NK-92 (cell line): ENCODE results near the gene MBNL3.
"Not testable (repeated sequence)": the region's sequence is repeated elsewhere in the genome, so short reads cannot be mapped to it uniquely, and the experiment has no call there.

Experiments used
- DNase-seq: peaks from one replicate; lab custom pipeline; 2025; ENCODE audit not compliant: unreplicated experiment; lab: John Stamatoyannopoulos, UW

Gene MBNL3

DNA sequence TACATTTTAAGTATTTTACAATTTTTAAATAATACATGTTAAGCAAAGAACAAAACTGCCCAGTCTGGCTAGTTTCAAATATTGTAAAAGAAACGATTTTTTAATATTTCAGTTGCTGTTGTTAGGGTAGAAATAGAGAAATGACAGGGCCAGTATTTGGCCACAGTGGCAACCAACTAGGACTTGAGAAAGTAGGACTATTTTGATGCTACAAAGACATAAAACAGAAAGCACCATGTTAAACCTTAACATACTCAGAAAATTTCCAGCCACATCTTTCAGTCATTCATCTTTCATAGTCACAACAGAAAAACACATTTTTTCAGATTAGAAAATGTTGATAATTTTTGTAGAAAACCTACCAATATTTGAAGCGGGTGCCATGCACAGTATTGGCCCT is 104.5 kb downstream of the MBNL3 start:
- DNase-seq: no peak

DNA sequence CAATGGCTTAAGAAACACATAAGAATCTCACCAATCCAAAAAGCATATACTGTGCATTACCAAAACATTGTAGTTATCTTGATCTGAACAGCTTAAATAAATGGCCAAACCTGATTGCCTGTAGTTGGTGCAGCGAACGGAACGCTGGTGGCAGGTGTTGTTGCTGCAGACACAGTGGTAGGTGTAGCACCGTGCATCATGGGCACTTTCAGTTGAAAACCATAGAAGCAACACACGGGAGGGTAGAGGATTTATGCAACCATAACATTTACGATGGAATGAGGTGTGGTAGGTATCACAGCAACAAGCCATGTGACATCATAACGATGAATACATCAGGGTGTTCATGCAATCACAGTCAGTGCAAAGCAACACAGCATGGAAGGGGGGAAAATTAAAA is 106.8 kb downstream of the MBNL3 start:
- no peak for DNase-seq

DNA sequence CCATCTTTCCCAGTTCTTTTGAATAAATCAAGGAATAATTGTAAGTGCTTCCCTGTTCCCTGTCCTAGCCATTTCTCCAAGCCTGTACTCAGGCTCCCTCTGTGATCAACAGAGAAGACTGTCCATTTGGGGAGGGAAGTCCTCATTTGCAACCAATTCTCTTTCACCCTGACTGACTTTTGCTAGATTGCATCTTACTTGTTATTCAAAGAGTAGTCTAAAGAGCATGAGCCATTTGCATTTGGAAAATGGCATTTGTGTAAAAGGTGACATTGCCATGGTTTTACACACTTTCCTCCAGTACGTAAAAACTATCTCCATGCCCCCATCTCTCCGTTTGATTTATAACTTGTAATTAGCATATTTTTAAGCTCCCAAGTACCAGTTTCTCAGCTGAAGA is 110.6 kb downstream of the MBNL3 start:
- no peak for DNase-seq

DNA sequence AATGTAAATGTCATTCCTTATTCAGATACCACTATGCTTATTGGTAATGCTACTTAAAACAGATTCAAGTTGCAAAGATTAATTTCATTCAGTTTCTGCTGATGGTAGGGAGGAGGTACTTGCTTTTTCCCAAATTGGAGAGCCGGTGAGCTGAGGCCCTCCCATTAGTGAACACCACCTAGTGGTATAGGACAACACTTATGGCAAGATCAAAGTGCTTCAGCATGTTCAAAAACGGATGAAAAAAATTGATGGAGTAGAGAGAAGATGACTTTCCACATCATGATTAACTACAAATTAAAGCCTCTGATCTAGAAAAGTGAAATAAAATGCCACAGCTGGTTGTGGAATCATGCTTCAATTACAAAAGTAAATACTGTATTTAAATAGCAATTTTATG is 112.9 kb downstream of the MBNL3 start:
- no peak for DNase-seq

DNA sequence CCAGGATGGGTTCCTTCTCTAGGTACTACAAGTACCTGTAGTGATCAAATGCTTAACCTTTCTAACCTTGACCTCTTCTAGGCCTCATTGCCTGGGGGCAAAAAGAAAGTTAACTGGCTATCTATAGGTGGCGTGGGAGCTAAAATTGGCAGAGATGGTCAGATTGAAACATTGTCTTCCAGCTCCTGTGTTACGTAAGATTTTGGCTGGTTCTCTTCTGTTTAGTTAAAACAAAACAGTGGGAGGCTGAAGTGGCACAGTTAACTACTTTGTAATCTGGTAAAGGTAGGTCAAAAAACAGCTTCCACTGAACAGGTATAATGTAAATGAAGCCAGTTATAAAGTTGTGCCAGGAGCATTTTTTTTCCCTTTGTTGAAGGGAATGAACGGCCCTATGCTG is 115.2 kb downstream of the MBNL3 start:
- no peak for DNase-seq

DNA sequence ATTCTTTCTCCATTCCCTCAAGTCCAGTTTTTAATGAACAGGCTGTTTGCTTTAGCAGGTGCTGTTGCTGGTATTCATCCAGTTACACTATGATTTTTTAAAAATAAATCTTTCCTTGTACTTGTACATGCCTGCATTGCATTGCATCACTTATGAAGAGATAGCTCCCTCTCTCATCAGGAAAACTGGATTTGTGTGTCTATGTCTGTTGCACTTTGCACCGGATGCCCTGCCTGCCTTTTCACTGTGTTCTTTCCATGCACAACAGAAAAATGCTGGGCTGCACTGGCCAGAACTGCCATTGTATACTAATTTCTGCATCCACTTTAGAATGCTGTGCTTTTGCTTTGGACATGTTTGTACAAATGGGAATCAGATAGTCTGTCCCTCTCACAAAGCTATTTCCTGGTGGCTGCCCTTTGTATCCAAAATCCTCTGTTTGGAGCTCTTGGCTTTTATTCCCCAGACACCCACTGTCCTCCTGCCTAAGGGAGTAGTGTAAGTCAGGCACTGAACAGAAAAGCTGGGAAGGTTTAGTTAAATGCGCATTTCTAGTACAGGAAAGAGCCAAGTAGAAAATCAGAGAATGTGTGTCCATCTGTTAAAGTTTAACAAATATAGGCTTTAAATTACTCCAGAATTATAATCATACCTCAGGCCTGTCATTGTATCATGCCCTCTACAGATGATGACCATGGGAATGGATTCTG is 119.1 kb downstream of the MBNL3 start:
- no peak for DNase-seq

DNA sequence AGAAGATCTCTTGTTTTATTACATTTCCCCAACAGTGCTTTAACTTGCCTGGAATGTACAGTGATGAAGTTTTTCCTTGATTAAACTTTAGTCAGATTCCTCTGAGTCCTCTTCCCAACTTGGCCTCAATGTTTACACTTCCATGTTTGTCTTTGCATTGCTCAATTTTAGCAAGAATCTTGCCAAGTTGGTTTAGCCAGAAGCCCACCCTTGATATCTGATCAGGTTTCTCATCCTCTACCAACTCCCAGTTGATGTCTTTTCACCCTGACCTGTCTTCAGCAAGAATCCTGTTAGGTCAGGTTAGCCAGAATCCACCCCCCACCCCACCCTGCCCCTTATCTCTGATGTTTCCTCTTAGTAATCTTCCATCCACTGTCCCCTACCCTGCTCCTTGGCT is 120.9 kb downstream of the MBNL3 start:
- no peak for DNase-seq

DNA sequence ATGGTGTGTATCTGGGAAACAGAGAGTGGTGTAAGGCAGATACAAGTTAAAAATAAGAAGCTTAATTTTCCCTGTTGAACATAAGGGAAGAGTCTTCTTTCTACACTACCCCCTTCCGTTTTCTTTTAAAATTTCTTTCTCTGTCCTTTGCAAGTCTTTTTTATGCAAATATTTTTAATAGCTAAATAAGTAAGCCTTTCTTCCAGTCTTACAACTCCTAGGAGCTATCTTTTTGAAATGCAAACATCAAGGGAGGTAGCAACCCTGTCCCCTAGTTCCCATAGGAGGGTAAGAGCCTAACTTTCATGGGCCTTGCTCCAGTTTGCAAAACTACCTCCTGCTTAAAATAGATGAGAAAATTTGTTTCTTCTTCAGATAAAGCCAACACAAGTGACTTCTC is 121.5 kb downstream of the MBNL3 start:
- no peak for DNase-seq

DNA sequence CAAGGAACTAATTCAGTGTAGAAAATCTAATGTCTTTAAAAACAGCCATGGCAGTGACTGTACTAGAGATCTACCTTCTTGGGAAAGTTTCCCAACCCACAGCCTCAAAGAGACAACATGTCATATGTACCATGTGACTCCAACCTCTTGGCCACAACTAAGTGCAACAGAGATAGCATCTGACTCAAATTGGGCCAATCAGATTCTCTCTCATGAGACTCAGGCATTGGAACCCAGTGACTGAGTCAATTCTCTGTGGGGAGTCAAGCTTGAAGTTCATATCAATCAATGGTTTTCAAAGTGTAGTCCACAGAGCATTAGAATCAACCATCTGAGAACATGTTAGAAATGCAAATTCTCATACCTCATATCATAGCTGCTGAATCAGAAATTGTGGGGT is 123.3 kb downstream of the MBNL3 start:
- no peak for DNase-seq

DNA sequence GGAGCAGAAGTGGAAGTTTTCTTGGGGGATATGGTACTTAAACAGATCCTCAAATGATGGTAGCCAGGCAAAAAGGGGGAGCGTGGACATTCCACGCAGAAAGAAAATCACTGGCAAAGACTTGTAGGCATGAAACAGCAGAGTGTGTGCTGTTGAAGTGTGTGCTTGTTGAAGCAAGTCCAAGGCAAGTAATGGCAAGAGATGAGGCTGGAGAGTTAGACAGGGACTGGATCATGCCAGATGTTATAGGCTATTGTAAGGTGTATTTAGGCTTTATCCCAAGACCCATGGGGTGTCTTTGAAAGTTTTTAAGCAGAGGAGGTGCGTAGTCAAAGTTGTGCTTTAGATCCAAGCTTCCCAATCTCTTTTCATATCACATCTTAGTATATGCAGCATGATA is 124.5 kb downstream of the MBNL3 start:
- DNase-seq: no peak

DNA sequence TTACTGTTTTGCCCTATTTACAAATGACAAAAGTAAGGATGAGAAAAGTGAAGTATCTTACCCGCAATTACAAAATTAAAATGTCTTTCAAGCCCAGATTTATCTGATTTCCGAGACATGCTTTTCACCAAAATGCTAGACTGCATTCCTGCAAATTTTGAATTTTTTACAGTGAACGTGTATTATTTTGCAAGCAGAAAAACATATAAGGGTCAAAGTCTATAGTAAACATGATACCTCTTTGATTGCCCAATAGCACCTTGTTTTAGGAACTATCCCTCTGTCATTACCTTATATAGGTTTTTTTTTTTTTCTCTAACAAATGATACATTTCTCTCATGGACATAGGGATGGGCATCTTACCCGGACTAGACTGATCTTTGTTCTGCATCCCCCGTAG is 135.4 kb downstream of the MBNL3 start:
- no peak for DNase-seq

DNA sequence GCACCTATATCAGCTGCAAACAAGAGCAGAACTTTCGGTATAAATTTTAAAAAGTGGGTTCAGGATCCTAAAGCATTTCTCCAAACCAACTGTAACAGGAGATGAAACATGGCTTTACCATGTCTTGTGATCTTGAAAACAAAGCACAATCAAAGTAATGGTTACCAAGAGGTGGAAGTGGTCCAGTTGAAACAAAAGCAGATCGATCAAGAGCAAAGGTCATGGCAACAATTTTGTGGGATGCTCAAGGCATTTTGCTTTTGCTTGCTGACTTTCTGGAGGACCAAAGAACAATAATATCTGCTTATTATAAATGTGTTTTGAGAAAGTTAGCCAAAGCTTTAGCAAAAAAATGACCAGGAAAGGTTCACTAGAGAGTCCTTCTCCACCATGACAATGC is 152.7 kb downstream of the MBNL3 start:
- no peak for DNase-seq

DNA sequence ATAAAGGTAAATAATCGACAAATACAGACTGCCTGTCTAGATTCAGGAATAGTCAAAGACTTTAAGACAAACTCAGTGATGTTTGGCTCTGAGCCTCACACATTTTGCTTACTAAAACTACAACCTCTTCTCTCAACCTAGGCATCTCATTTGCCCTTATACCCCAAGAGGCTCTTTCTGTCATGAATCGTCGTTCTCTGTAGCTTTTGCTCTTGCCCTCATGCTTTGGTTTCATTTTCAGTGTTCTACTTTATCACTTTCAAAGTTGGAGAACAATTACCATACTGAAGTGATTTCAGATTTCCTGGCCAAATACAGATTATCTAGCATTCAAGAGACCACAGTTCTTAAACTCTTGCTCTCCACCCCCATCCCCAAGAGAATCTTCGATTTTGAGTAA is 155.5 kb downstream of the MBNL3 start:
- DNase-seq: no peak

DNA sequence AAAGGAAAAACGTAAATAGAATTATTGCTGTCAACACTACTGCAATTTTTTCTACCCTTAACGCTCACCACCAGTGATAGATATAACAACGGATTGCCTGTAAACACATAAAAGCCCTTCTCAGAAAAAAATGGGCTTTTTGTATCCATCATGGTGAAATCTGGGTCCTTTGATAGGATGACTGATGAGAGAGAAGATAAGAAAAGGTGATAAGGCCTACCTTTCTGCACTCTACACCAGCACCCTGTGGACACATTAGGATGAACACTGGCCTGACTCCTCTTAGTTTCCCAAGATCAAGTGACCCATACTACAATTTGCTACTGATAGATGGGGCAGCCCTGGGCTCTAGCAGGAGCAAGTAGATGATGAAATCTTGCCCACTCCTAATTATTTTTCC is 157.3 kb downstream of the MBNL3 start:
- no peak for DNase-seq

DNA sequence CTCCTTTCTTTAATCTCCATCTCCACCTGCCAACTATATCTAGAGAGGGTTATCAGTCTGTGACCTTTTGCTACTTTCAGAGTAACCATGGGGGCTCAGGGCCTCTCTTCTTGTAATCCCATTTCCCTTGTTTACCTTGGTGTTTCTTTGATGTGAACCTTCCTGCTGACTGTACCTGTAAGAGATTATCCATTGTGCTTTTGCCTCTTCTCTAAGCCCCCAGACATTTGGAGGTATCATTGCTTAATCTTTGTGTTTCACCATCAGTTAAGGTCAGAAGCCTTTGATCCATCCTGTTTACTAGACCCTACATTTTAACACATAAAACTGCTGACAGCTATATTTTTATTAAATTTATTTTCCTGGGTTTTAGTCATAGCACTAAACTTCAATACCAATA is 157.8 kb downstream of the MBNL3 start:
- DNase-seq: no peak

DNA sequence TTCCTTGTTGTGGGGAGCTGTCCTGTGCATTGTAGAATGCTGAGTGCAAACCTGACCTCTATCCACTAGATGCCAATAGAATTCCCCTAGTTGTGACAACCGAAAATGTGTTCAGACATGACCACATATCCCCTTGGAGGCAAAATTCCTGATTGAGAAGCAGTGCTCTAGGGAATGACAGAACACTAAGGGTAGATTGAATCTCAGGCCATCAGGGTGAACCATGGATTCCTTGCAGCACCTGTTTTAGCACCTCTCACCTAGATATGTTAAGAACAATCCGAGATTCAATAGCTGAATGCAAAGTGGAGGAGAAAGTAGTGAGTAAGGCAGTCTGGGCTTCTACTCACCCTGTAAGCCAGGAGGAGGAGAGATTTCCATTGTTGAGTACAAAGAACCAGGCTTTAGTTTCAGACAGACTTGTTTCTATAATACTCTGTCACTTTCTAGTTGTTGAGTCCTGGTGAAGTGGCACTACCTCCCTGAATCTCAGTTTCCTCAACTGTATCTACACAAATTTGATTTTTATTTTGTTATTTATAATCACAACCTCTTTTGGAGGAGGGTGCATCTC is 158.6 kb downstream of the MBNL3 start:
- no peak for DNase-seq

DNA sequence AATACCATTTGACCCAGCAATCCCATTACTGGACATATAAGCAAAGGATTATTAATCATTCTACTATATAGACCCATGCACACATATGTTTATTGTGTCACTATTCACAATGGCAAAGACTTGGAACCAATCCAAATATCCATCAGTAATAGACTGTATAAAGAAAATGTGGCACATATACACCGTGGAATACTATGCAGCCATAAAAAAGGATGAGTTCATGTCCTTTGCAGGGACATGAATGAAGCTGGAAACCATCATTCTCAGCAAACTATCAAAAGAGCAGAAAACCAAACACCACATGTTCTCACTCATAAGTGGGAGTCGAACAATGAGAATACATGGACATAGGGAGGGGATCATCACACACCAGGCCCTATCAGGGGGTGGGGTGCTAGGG is 161.9 kb downstream of the MBNL3 start:
- DNase-seq: not testable (repeated sequence)
